GM18505 (cell line): ENCODE results near the gene LYPD5.

ENCODE experiments used
- ATAC-seq: cut with Tn5 transposase; IDR thresholded peaks from one replicate; pipeline ENCODE4 v1.9.1; 2021; ENCODE audit not compliant: unreplicated experiment
- POLR2A ChIP-seq: IDR thresholded peaks from 4 replicates; pipeline ENCODE4 v1.6.1; 2011; ENCODE audit warnings: borderline replicate concordance; ENCODE audit not compliant: insufficient read depth, insufficient read length; ENCODE audit errors: extremely low read depth

LYPD5 gene

GRCh38 chr19:43760941-43761340 lies 41.3 kb downstream of the LYPD5 start:
- no peak for TF ChIP-seq POLR2A
- no peak for ATAC-seq

- TF ChIP-seq POLR2A, result no peak
- no peak for ATAC-seq
Measured at GRCh38 chr19:43759515-43759914, 42.7 kb downstream of the LYPD5 start.

GRCh38 chr19:43755256-43755801 lies 46.9 kb downstream of the LYPD5 start:
- TF ChIP-seq POLR2A, result peak; percentile 67
- ATAC-seq, result peak; percentile 22

- ATAC-seq, result peak; percentile 60
- TF ChIP-seq POLR2A, result peak; percentile 67
Measured at GRCh38 chr19:43754503-43755255, 47.6 kb downstream of the LYPD5 start, which contains the start of gene SMG9. SMG9 (minus strand) TSS chr19:43754962; CDS start chr19:43750741, 4,221 bp downstream.

- no peak for TF ChIP-seq POLR2A
- no peak for ATAC-seq
Measured at GRCh38 chr19:43754253-43754502, 48.1 kb downstream of the LYPD5 start.

GRCh38 chr19:43752287-43752875 lies 49.9 kb downstream of the LYPD5 start:
- no peak for TF ChIP-seq POLR2A
- ATAC-seq, result no peak

GRCh38 chr19:43751466-43752220 lies 50.6 kb downstream of the LYPD5 start:
- ATAC-seq, result no peak
- TF ChIP-seq POLR2A, result no peak

- ATAC-seq, result no peak
- TF ChIP-seq POLR2A, result no peak
Measured at GRCh38 chr19:43749898-43750297, 52.3 kb downstream of the LYPD5 start.

- no peak for ATAC-seq
- no peak for TF ChIP-seq POLR2A
Measured at GRCh38 chr19:43749152-43749551, 53.1 kb downstream of the LYPD5 start.

GRCh38 chr19:43748685-43749084 lies 53.6 kb downstream of the LYPD5 start:
- ATAC-seq, result no peak
- TF ChIP-seq POLR2A, result no peak

- ATAC-seq, result no peak
- no peak for TF ChIP-seq POLR2A
Measured at GRCh38 chr19:43748205-43748594, 54.0 kb downstream of the LYPD5 start.

- no peak for TF ChIP-seq POLR2A
- ATAC-seq, result no peak
Measured at GRCh38 chr19:43747557-43748204, 54.6 kb downstream of the LYPD5 start.
